ENCODE results near the gene NCAPH2. TPM values are rescaled to one million over a fixed set of nuclear protein-coding genes. Genes with fewer than 3 reads are reported as not detected.

The NCAPH2 gene
- total and polyA plus RNA-seq, 2 of the 13 experiments (the other 11 are each of a cell fraction or from before 2014, with no cell fraction given): 28.1 to 64.4 TPM

DNA sequence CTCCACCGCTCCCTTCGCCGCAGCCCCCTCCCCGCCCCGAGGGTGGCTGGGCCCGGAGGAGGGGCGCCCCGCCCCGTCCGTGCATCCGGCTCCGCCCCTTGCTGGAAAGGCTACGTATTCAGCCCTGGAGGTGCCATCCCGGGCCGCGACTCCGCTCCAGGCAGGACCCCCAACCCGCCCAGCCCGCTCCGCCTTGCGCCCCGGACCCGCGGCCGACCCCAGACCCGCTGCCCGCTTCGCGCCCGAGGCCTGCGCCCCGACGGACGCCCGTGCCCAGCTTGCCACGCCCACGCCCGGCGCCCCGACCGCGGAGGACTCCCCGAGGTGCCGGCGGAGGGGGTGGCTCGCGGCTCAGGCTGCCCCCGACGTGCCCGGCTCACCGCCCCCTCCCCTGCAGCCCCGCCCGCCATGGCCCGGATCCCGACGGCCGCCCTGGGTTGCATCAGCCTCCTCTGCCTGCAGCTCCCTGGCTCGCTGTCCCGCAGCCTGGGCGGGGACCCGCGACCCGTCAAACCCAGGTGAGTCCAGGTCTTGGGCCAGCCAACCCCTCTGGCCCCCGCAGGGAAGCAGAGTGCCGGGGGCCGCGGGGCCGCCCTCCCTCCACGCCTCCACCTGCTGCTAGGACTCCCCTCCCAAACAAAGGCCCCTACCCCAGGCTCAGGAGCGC, 26.5 kb upstream of the NCAPH2 start, which contains the start of gene ADM2 (continued):
- TF ChIP-seq YY1 (IDR thresholded peaks at IDR 0.05; ENCODE audit: insufficient read depth, insufficient replicate concordance, low read depth, low read length) (peak; percentile 17), ZBTB42 (CRISPR knock-in tag; IDR thresholded peaks at IDR 0.05) (no peak), ZNF335 (CRISPR knock-in tag; IDR thresholded peaks at IDR 0.05) (no peak), ZSCAN21 (CRISPR knock-in tag; IDR thresholded peaks at IDR 0.05; ENCODE audit: borderline replicate concordance) (peak; percentile 40; the same call in 1 of the 2 replicates), HOXA3 (CRISPR knock-in tag; IDR thresholded peaks at IDR 0.05) (peak; percentile 18; the same call in 1 of the 2 replicates), ZNF441 (CRISPR knock-in tag; IDR thresholded peaks at IDR 0.05; ENCODE audit: borderline replicate concordance) (0 out of 2 replicates have a peak, but pooled peaks have one; percentile 33), YEATS4 (CRISPR knock-in tag; IDR thresholded peaks at IDR 0.05; ENCODE audit: borderline replicate concordance) (peak; percentile 64), SMAD1 (CRISPR knock-in tag; IDR thresholded peaks at IDR 0.05; ENCODE audit: borderline replicate concordance, low read depth) (peak; percentile 31; the same call in 1 of the 2 replicates), ZNF678 (CRISPR knock-in tag; IDR thresholded peaks at IDR 0.05) (no peak), SP1 (IDR thresholded peaks at IDR 0.05) (no peak), SP1 (CRISPR knock-in tag; IDR thresholded peaks at IDR 0.05) (peak; percentile 37; the same call in 1 of the 2 replicates), HDAC1 (CRISPR knock-in tag; IDR thresholded peaks at IDR 0.05) (0 out of 2 replicates have a peak, but pooled peaks have one; percentile 25), ZNF331 (CRISPR knock-in tag; IDR thresholded peaks at IDR 0.05) (peak; percentile 11; the same call in 1 of the 2 replicates), HNRNPK (IDR thresholded peaks at IDR 0.05; ENCODE audit: low read depth, low read length, poor library complexity, severe bottlenecking) (peak; percentile 15), HOXD1 (CRISPR knock-in tag; IDR thresholded peaks at IDR 0.05) (no peak), HNRNPUL1 (IDR thresholded peaks at IDR 0.05; ENCODE audit: low read depth, low read length) (no peak)
- TF ChIP-seq, protein P1, sequence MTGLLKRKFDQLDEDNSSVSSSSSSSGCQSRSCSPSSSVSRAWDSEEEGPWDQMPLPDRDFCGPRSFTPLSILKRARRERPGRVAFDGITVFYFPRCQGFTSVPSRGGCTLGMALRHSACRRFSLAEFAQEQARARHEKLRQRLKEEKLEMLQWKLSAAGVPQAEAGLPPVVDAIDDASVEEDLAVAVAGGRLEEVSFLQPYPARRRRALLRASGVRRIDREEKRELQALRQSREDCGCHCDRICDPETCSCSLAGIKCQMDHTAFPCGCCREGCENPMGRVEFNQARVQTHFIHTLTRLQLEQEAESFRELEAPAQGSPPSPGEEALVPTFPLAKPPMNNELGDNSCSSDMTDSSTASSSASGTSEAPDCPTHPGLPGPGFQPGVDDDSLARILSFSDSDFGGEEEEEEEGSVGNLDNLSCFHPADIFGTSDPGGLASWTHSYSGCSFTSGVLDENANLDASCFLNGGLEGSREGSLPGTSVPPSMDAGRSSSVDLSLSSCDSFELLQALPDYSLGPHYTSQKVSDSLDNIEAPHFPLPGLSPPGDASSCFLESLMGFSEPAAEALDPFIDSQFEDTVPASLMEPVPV (CRISPR knock-in tag; IDR thresholded peaks at IDR 0.05): 0 out of 2 replicates have a peak, but pooled peaks have one; percentile 2
- TF ChIP-seq, protein P2, sequence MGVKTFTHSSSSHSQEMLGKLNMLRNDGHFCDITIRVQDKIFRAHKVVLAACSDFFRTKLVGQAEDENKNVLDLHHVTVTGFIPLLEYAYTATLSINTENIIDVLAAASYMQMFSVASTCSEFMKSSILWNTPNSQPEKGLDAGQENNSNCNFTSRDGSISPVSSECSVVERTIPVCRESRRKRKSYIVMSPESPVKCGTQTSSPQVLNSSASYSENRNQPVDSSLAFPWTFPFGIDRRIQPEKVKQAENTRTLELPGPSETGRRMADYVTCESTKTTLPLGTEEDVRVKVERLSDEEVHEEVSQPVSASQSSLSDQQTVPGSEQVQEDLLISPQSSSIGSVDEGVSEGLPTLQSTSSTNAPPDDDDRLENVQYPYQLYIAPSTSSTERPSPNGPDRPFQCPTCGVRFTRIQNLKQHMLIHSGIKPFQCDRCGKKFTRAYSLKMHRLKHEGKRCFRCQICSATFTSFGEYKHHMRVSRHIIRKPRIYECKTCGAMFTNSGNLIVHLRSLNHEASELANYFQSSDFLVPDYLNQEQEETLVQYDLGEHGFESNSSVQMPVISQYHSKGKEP (CRISPR knock-in tag; IDR thresholded peaks at IDR 0.05): no peak
- TF ChIP-seq, protein P3, sequence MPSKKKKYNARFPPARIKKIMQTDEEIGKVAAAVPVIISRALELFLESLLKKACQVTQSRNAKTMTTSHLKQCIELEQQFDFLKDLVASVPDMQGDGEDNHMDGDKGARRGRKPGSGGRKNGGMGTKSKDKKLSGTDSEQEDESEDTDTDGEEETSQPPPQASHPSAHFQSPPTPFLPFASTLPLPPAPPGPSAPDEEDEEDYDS (CRISPR knock-in tag; IDR thresholded peaks at IDR 0.05): peak; percentile 54; the same call in 1 of the 2 replicates
- TF ChIP-seq, protein P4, sequence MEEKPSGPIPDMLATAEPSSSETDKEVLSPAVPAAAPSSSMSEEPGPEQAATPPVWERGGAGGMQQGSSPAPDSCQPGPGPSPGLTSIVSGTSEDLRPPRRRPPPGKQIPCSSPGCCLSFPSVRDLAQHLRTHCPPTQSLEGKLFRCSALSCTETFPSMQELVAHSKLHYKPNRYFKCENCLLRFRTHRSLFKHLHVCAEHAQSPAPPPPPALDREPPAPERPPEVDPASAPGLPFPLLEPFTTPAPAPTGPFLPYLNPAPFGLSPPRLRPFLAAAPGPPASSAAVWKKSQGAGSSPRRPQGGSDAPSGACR (CRISPR knock-in tag; IDR thresholded peaks at IDR 0.05): peak; percentile 53; the same call in 1 of the 2 replicates
- TF ChIP-seq, protein P5, sequence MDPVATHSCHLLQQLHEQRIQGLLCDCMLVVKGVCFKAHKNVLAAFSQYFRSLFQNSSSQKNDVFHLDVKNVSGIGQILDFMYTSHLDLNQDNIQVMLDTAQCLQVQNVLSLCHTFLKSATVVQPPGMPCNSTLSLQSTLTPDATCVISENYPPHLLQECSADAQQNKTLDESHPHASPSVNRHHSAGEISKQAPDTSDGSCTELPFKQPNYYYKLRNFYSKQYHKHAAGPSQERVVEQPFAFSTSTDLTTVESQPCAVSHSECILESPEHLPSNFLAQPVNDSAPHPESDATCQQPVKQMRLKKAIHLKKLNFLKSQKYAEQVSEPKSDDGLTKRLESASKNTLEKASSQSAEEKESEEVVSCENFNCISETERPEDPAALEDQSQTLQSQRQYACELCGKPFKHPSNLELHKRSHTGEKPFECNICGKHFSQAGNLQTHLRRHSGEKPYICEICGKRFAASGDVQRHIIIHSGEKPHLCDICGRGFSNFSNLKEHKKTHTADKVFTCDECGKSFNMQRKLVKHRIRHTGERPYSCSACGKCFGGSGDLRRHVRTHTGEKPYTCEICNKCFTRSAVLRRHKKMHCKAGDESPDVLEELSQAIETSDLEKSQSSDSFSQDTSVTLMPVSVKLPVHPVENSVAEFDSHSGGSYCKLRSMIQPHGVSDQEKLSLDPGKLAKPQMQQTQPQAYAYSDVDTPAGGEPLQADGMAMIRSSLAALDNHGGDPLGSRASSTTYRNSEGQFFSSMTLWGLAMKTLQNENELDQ (CRISPR knock-in tag; IDR thresholded peaks at IDR 0.05; ENCODE audit: borderline replicate concordance): no peak

All from HepG2 (cell line).